Effector CD8-positive, alpha-beta T cell (primary cell): ENCODE measurements around the gene PAIP2B.
A peak's percentile ranks its signal among the peaks of the same experiment; 100 is the strongest.
"Not testable (repeated sequence)": the region's sequence is repeated elsewhere in the genome, so short reads cannot be mapped to it uniquely, and the experiment has no call there.

Experiments used
- DNase-seq: peaks from one replicate; lab custom pipeline; 2025; lab: John Stamatoyannopoulos, UW

The PAIP2B gene

DNA sequence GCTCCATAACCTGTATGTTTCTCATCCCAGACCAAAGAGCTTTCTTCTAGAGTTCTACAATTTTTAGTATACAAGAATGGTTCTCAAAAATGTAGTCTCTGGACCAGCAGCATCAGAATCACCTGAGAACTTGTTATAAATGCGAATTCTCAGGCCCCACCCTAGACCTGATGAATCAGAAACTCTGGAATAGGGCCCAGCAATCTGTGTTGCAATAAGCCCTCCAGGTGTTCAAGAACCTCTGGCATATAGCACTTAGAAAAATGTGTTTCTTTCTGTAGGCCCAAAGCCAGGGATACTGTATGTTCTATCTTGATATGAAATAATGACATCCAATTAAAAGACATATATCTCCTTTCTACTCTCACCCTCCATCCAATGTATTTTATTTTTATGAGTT, 10.4 kb downstream of the PAIP2B start:
- DNase-seq: no peak

DNA sequence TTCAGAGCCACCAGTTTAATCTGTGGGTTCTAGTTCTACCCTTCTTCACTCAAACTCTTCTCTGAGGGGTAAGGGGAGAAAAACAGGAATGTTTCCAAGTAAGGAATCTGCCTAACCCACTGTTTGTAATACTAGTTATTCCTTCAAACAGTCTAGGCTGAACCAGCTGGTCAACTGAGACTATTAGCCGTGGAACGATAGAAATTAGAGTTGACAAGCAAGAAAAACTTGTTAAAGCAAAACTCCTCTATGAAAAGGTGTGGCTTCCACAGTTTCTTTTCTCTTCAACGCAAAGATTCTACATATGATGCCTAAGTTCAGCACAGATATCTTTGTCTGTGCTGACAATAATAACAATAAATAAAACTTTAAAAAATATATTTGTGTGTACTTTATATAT, 11.5 kb downstream of the PAIP2B start:
- no peak for DNase-seq

DNA sequence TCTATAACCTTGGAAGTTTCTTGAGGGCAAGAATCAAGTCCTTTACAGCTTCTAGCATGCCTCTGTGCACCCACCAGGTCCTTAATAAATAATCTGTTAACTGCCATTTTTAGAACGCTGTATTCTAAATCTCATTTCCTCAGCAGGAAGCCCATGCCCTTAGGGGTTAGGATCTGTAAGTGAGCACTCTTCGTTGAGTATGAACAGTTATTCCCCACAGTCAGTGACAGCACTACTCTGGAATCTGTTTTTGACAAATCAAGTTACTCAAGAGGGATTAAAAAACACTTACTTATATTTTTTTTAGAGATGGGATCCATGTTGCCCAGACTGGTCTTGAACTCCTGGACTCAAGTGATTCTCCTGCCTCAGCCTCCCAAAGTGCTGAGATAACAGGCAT, 14.6 kb downstream of the PAIP2B start:
- no peak for DNase-seq

GRCh38 chr2:71210292-71210691, 16.6 kb downstream of the PAIP2B start:
- no peak for DNase-seq

GRCh38 chr2:71208756-71209155, 18.1 kb downstream of the PAIP2B start:
- no peak for DNase-seq

DNA sequence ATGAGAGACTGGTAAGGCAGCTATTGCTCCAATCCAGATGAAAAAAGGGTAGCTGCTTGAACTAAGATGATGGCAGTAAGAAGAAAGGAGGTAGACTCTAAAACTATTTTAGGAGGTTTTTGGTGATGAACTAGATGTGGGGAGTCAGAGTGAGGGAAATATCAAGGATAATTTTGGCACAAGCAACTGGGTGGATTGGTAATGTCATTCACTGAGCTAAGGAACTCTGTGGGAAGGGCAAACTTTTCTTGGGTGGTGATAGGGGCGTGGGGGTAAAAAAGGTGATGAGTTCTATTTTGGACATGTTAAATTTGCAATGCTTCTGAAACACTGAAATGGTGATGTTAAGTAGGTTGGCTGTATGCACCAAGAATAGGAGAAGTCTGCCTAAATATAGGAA, 19.3 kb downstream of the PAIP2B start:
- no peak for DNase-seq

DNA sequence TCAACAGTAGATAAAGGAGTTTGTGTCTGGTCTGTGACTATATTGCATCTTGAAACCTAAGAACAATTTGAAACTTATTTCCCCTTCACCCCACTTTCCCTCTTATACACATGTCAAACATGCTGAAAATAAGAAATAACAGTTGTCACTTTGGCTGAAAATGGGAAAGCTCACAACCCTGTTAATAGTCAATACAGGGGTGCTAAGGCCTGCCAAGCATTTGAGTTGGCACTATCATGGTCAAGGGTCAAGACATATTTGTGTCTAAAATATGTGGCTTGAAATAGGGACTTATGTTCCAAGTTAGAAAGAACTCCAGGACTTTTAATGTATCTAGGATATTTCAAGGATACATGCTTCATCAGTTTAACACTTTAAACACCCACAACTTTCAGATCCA, 20.6 kb downstream of the PAIP2B start:
- no peak for DNase-seq

DNA sequence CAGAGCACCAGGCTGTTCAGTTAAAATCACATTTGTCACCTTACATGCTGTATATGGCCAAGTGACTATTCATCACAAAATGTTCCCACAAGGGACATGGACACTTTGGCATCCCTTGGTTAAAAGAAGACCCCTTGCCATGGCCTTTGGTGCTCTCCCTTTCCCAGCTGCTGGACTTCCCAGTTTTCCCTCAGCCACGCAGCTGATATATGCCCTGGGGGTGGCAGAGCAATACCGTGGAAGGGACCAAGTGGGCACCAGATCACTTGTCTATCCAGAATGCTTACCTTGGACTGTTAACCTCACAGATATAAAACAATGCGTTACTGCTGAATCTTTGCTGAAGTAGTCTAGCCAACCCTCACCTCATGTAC, 35.3 kb downstream of the PAIP2B start:
- DNase-seq: no peak

DNA sequence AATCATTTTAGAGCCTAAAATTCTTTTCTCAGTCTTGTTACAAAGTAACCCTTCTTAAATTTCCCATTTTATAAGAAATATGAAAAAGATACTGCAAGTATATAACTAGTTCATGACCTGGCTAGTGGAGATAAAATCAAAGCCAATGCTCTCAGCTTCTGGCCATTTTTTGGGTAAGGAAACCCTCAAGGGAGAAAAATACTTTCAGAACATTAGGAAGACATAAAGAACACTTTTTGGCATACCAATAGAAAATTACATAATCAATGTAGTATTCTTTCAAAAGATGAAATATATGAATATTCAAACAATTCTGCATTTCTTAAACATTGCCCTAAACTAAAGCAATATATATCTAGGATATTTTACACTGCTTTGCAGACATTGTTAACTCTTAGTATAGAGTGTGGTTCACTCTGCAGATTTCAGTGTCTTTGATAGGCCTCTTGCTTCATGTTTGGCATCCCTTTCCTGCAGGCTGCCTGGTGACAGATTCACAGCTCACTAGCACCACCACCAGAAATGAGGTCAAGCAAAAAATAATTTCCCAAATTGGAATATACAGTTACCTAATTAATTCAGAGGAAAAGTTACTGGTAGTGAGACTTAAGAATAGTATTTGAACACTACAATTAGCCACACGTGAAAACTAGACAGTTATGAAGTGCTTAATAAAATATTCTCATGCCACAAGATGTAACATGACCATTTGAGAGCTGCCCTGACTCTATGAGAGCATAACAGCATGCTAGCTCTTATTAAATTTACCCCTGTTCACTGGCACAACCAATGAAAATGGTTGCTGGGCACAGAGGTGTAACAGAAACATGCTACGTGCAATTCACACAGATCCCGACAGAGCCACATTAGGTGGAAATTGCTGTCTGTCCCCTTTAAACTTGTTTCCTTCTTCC, 36.0 kb downstream of the PAIP2B start:
- no peak for DNase-seq

DNA sequence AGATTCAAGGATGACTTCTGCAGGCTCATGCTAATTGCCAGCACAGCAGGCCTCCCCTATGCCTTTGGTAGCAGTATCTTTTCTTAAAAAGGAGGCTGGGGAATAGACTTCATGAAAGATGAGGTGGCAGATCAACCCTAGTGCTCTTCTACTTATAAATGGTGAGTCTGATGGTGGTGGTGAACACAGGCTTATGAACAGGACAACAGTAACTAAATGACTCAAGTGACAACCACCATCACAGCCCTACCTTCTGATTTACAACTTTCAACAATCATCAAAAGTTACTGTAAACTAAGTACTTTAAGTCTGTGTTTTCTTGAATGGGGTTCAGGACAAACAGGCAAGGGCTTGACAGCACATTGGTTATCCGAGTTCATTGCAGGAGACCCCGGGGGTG, 39.3 kb downstream of the PAIP2B start:
- no peak for DNase-seq

- DNase-seq: no peak
Measured at GRCh38 chr2:71186973-71187372, 39.9 kb downstream of the PAIP2B start.

- not testable (repeated sequence) for DNase-seq
Measured at GRCh38 chr2:71183306-71184115, 43.4 kb downstream of the PAIP2B start.

DNA sequence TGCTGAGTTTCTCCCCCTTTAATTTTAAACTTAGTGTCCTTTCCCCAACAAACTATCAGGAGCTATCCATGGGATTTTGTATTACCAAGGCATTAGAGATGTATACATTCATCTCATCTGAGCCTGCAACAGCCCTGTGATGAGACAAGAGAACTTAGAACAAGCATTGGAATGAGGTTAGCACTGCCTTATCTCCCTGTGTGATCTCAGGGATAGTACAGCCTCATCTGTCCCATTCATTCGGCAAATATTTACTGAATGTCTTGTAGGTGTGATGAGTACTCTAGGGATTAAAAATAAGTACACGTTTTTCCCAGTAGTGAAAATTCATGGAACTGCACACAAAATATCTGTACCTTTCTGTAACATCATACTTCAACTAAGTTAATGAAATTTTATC, 45.6 kb downstream of the PAIP2B start:
- no peak for DNase-seq

- DNase-seq: not testable (repeated sequence)
Measured at GRCh38 chr2:71178836-71179235, 48.1 kb downstream of the PAIP2B start.

- no peak for DNase-seq
Measured at GRCh38 chr2:71174207-71174606, 52.7 kb downstream of the PAIP2B start.

GRCh38 chr2:71173096-71173495, 53.8 kb downstream of the PAIP2B start:
- no peak for DNase-seq

- DNase-seq: no peak
Measured at GRCh38 chr2:71166812-71167211, 60.1 kb downstream of the PAIP2B start.

- peak; percentile 56 for DNase-seq
Measured at GRCh38 chr2:71157124-71157793, 69.6 kb downstream of the PAIP2B start.

- DNase-seq: no peak
Measured at GRCh38 chr2:71156573-71156972, 70.3 kb downstream of the PAIP2B start.

GRCh38 chr2:71155846-71156245, 71.1 kb downstream of the PAIP2B start:
- DNase-seq: no peak

- DNase-seq: no peak
Measured at GRCh38 chr2:71154798-71155197, 72.1 kb downstream of the PAIP2B start.

GRCh38 chr2:71154279-71154678, 72.6 kb downstream of the PAIP2B start:
- DNase-seq: no peak
